Measurements from ENCODE around the gene DCC. TPM values are rescaled to one million over a fixed set of nuclear protein-coding genes. Genes with fewer than 3 reads are reported as not detected.

DCC gene
- total RNA-seq, 1 experiment from 2014 or later: not detected

- no TSS peak for BruUV-seq (replicated peaks)
- ChIA-PET POLR2A (ENCODE audit: unreplicated experiment) (no interaction called here), CTCF (no interaction called here)
- H3K9me2 ChIP-seq (ENCODE audit: insufficient read depth): no peaks in the 10 kb centered on the region
- H3K4me1 ChIP-seq (replicated peaks; ENCODE audit: insufficient read depth): no peaks in the 10 kb centered on the region
- intact Hi-C loops (cut with micrococcal nuclease; ENCODE audit: unreplicated experiment): no loop called here
- H3K27ac ChIP-seq: no peak overlapping the region
- H3K27me3 ChIP-seq (ENCODE audit: insufficient read depth, low read depth): no peaks in the 10 kb centered on the region
- no peaks in the 10 kb centered on the region for H3K36me3 ChIP-seq (ENCODE audit: low read depth)
- H2AFZ ChIP-seq: no peak overlapping the region
- H3K4me3 ChIP-seq: no peak overlapping the region
- no peaks in the 10 kb centered on the region for H4K20me1 ChIP-seq (ENCODE audit: insufficient read depth)
- H3K4me2 ChIP-seq: no peak overlapping the region
- DNase-seq: no peak
- H3K79me2 ChIP-seq (ENCODE audit: low read depth): no peaks in the 10 kb centered on the region
- no peaks in the 10 kb centered on the region for H3F3A ChIP-seq (ENCODE audit: insufficient read depth, low read depth)
- no peaks in the 10 kb centered on the region for H3K9me3 ChIP-seq (ENCODE audit: insufficient read depth, low read depth)
- TF ChIP-seq EZH2 (IDR thresholded peaks at IDR 0.05; ENCODE audit: low read depth) (no peak), CTCF (conservative IDR thresholded peaks at IDR 0.05) (no peak)
Observed at GRCh38 chr18:53527365-53527764, 1187.4 kb downstream of the DCC start.

GRCh38 chr18:53531187-53531586 is 1191.2 kb downstream of the DCC start:
- H4K20me1 ChIP-seq (ENCODE audit: insufficient read depth): no peaks in the 10 kb centered on the region
- no peaks in the 10 kb centered on the region for H3K36me3 ChIP-seq (ENCODE audit: low read depth)
- H3K27me3 ChIP-seq (ENCODE audit: insufficient read depth, low read depth): no peaks in the 10 kb centered on the region
- CTCF ChIA-PET: no interaction called here
- H3K9me2 ChIP-seq (ENCODE audit: insufficient read depth): no peaks in the 10 kb centered on the region
- no TSS peak for BruUV-seq (replicated peaks)
- no peak overlapping the region for H3K4me3 ChIP-seq
- TF ChIP-seq CTCF (conservative IDR thresholded peaks at IDR 0.05) (no peak), EZH2 (IDR thresholded peaks at IDR 0.05; ENCODE audit: low read depth) (no peak)
- H3K9me3 ChIP-seq (ENCODE audit: insufficient read depth, low read depth): no peaks in the 10 kb centered on the region
- no peak for DNase-seq
- POLR2A ChIA-PET (ENCODE audit: unreplicated experiment): interaction anchor here (0.6 kb wide), 1 partner anchor 95 kb away, joined by 3 read pairs; no protein-coding TSS in a partner anchor
- no peaks in the 10 kb centered on the region for H3K79me2 ChIP-seq (ENCODE audit: low read depth)
- H3F3A ChIP-seq (ENCODE audit: insufficient read depth, low read depth): no peaks in the 10 kb centered on the region
- no peak overlapping the region for H2AFZ ChIP-seq
- no peaks in the 10 kb centered on the region for H3K4me1 ChIP-seq (replicated peaks; ENCODE audit: insufficient read depth)
- intact Hi-C loops (cut with micrococcal nuclease; ENCODE audit: unreplicated experiment): no loop called here
- H3K4me2 ChIP-seq: no peak overlapping the region
- H3K27ac ChIP-seq: no peak overlapping the region

GRCh38 chr18:53531896-53532295 is 1191.9 kb downstream of the DCC start:
- DNase-seq: no peak
- Histone ChIP-seq H3K4me2 (no peak overlapping the region), H3K36me3 (ENCODE audit: low read depth) (no peaks in the 10 kb centered on the region), H3K9me2 (ENCODE audit: insufficient read depth) (no peaks in the 10 kb centered on the region), H4K20me1 (ENCODE audit: insufficient read depth) (no peaks in the 10 kb centered on the region), H3K27ac (no peak overlapping the region), H3F3A (ENCODE audit: insufficient read depth, low read depth) (no peaks in the 10 kb centered on the region), H3K9me3 (ENCODE audit: insufficient read depth, low read depth) (no peaks in the 10 kb centered on the region), H3K79me2 (ENCODE audit: low read depth) (no peaks in the 10 kb centered on the region), H3K27me3 (ENCODE audit: insufficient read depth, low read depth) (no peaks in the 10 kb centered on the region), H3K4me3 (no peak overlapping the region), H3K4me1 (replicated peaks; ENCODE audit: insufficient read depth) (no peaks in the 10 kb centered on the region), H2AFZ (no peak overlapping the region)
- no TSS peak for BruUV-seq (replicated peaks)
- POLR2A ChIA-PET (ENCODE audit: unreplicated experiment): no interaction called here
- intact Hi-C loops (cut with micrococcal nuclease; ENCODE audit: unreplicated experiment): no loop called here
- TF ChIP-seq EZH2 (IDR thresholded peaks at IDR 0.05; ENCODE audit: low read depth) (no peak), CTCF (conservative IDR thresholded peaks at IDR 0.05) (no peak)
- CTCF ChIA-PET: no interaction called here

All from PC-9 (cell line).